WTC11 (cell line): ENCODE results near the gene KCNK17. TPM values are rescaled to one million over a fixed set of nuclear protein-coding genes. Genes with fewer than 3 reads are reported as not detected.

Source experiments
- ATAC-seq: fragments of 200-7000 bp; cut with Tn5 transposase; 2 replicates; pipeline ENCODE4 v1.10.0; 2021; ENCODE audit warnings: mild to moderate bottlenecking, moderate library complexity
- CTCF ChIA-PET: fragments of 300-600 bp; sonication (Branson Sonifier 250); formaldehyde crosslinking; loops from one replicate; lab custom pipeline; 2021; ENCODE audit warnings: antibody characterized with exemption; lab: Charles Lee
- POLR2A ChIA-PET: fragments of 350-600 bp; sonication (Branson Sonifier 250); formaldehyde crosslinking; loops from one replicate; lab custom pipeline; 2021; ENCODE audit warnings: antibody characterized with exemption; lab: Charles Lee
- DNase-seq: peaks from one replicate; pipeline ENCODE4 v3.0.0; 2021; ENCODE audit warnings: low spot score
- H3K27ac Mint-ChIP-seq: 2 replicates; pipeline ENCODE4 v1.8.0; 2021; ENCODE audit warnings: mixed read lengths
- H3K27me3 Mint-ChIP-seq: 2 replicates; pipeline ENCODE4 v1.8.0; 2021; ENCODE audit warnings: low read depth, mild to moderate bottlenecking, moderate library complexity, mixed read lengths
- H3K36me3 Mint-ChIP-seq: 2 replicates; pipeline ENCODE4 v1.8.0; 2021; ENCODE audit warnings: mixed read lengths
- H3K4me1 Mint-ChIP-seq: 2 replicates; pipeline ENCODE4 v1.8.0; 2022; ENCODE audit warnings: mixed read lengths
- H3K4me3 Mint-ChIP-seq: 2 replicates; pipeline ENCODE4 v1.8.0; 2021; ENCODE audit warnings: mild to moderate bottlenecking, moderate library complexity, mixed read lengths
- H3K9me3 Mint-ChIP-seq: 2 replicates; pipeline ENCODE4 v1.8.0; 2021; ENCODE audit warnings: mixed read lengths
- ATF1 ChIP-seq: sonication (generic); formaldehyde crosslinking; IDR thresholded peaks from 2 replicates; pipeline ENCODE4 v1.8.1; 2023; ENCODE audit warnings: mild to moderate bottlenecking, moderate library complexity, missing genetic modification reagents
- E2F1 ChIP-seq: sonication (generic); formaldehyde crosslinking; IDR thresholded peaks from 2 replicates; pipeline ENCODE4 v1.8.0; 2022; ENCODE audit warnings: mild to moderate bottlenecking, missing genetic modification reagents
- E2F4 ChIP-seq: sonication (generic); formaldehyde crosslinking; IDR thresholded peaks from 2 replicates; pipeline ENCODE4 v1.8.1; 2022; ENCODE audit warnings: low read depth, mild to moderate bottlenecking, moderate library complexity, missing genetic modification reagents, borderline replicate concordance
- ETV6 ChIP-seq: sonication (generic); formaldehyde crosslinking; IDR thresholded peaks from 2 replicates; pipeline ENCODE4 v1.8.1; 2022; ENCODE audit warnings: mild to moderate bottlenecking, missing genetic modification reagents
- FOXJ3 ChIP-seq: sonication (generic); formaldehyde crosslinking; IDR thresholded peaks from 2 replicates; pipeline ENCODE4 v1.9.0; 2021; ENCODE audit warnings: missing genetic modification reagents, mild to moderate bottlenecking, borderline replicate concordance
- OVOL2 ChIP-seq: fragments of 250-450 bp; sonication (Bioruptor Pico); IDR thresholded peaks from 2 replicates; pipeline ENCODE4 v1.9.0; 2021; ENCODE audit warnings: mild to moderate bottlenecking, borderline replicate concordance
- PREB ChIP-seq: sonication (generic); formaldehyde crosslinking; IDR thresholded peaks from 2 replicates; pipeline ENCODE4 v1.8.1; 2022; ENCODE audit warnings: mild to moderate bottlenecking, missing genetic modification reagents, moderate library complexity, borderline replicate concordance
- TEAD1 ChIP-seq: sonication (generic); formaldehyde crosslinking; IDR thresholded peaks from 2 replicates; pipeline ENCODE4 v1.8.0; 2022; ENCODE audit warnings: mild to moderate bottlenecking, missing genetic modification reagents
- TP53 ChIP-seq: sonication (generic); formaldehyde crosslinking; IDR thresholded peaks from 2 replicates; pipeline ENCODE4 v1.8.1; 2023; ENCODE audit warnings: mild to moderate bottlenecking, missing genetic modification reagents
- ZNF138 ChIP-seq: sonication (generic); formaldehyde crosslinking; conservative IDR thresholded peaks from 2 replicates; pipeline ENCODE4 v1.8.1; 2022; ENCODE audit warnings: mild to moderate bottlenecking, moderate library complexity, missing genetic modification reagents
- ZNF281 ChIP-seq: sonication (generic); formaldehyde crosslinking; IDR thresholded peaks from 2 replicates; pipeline ENCODE4 v1.8.0; 2023; ENCODE audit warnings: mild to moderate bottlenecking, missing genetic modification reagents
- ZNF396 ChIP-seq: fragments of 250-450 bp; sonication (Bioruptor Pico); IDR thresholded peaks from 2 replicates; pipeline ENCODE4 v1.8.0; 2021; ENCODE audit warnings: mild to moderate bottlenecking, moderate library complexity, borderline replicate concordance
- total RNA-seq: library from RNA; stranded (reverse); gene quantifications from 3 replicates; pipeline ENCODE4 v1.2.3, GENCODE V29; 2021
- TF ChIP-seq, protein P1 (sequence below): sonication (generic); formaldehyde crosslinking; IDR thresholded peaks from 2 replicates; pipeline ENCODE4 v1.8.0; 2022; ENCODE audit warnings: mild to moderate bottlenecking, missing genetic modification reagents
- TF ChIP-seq, protein P2 (sequence below): sonication (generic); formaldehyde crosslinking; IDR thresholded peaks from 2 replicates; pipeline ENCODE4 v1.8.1; 2022; ENCODE audit warnings: missing genetic modification reagents, borderline replicate concordance
- TF ChIP-seq, protein P3 (sequence below): sonication (generic); formaldehyde crosslinking; IDR thresholded peaks from 2 replicates; pipeline ENCODE4 v1.8.1; 2023; ENCODE audit warnings: mild to moderate bottlenecking, missing genetic modification reagents, moderate library complexity

Gene KCNK17
- total RNA-seq, 1 experiment from 2014 or later, result 2.1 TPM

GRCh38 chr6:39282774-39283173 is 31.4 kb downstream of the KCNK17 start:
- Mint-ChIP-seq H3K36me3 (no peaks in the 10 kb centered on the region), H3K27ac (no peak overlapping the region), H3K27me3 (peaks cover 5% of the 10 kb centered on the region), H3K4me3 (no peak overlapping the region), H3K4me1 (0 out of 2 replicates have a peak, but pooled peaks cover 5% of the 10 kb centered on the region), H3K9me3 (peaks cover 4% of the 10 kb centered on the region)
- TF ChIP-seq ETV6 (CRISPR knock-in tag), result no peak
- TF ChIP-seq E2F1 (CRISPR knock-in tag), result no peak
- ATAC-seq, result no peak
- DNase-seq, result no peak
- POLR2A ChIA-PET, result interaction anchor here (0.6 kb wide), 1 partner anchor 30 kb away, joined by 4 read pairs; no protein-coding TSS in a partner anchor
- CTCF ChIA-PET, result interaction anchor here (1.8 to 3.0 kb wide), 2 partner anchors 19 to 92 kb away, joined by 6 to 25 read pairs; no protein-coding TSS in a partner anchor

DNA sequence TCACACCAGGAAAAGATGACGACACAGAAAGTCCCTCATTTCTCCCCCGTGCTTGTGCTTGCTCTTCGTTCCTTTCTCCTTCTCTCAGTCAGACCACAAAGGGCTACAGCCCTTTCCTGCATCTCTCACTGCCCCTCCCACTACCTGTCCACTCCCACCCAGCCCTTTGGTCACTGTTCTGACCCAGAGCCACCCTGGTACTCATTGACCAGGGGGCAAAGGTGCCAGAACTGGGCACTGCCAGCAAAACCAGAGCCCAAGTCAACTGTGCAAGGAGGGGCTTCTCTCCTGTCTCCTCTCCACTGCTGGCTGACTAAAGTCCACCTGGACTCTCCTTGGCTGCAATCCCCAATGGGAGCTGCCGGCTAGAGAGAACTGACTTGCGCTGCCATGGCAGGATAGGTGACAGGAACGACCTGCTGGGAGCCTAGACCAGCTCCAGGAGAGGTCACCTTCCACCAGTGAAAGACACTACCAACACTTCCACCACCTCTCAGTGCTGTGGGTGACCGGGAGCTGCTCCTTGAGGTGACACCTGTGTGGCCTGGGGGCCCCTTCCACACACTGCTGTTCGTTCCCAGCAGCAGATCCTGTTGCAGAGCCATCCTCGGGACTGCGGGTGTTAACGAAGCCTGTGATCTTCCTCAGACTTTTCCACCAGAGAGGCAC is 32.8 kb downstream of the KCNK17 start:
- H3K9me3 Mint-ChIP-seq, result 0 out of 2 replicates have a peak, but pooled peaks cover 3% of the 10 kb centered on the region
- H3K27ac Mint-ChIP-seq, result no peak overlapping the region
- ChIA-PET CTCF (interaction anchor here (3.0 kb wide), 1 partner anchor 21 kb away, joined by 25 read pairs; no protein-coding TSS in a partner anchor), POLR2A (no interaction called here)
- DNase-seq, result no peak
- H3K27me3 Mint-ChIP-seq, result peaks cover 5% of the 10 kb centered on the region
- H3K4me1 Mint-ChIP-seq, result peaks cover 7% of the 10 kb centered on the region; the same call in 1 of the 2 replicates
- H3K36me3 Mint-ChIP-seq, result no peaks in the 10 kb centered on the region
- TF ChIP-seq OVOL2 (CRISPR knock-in tag) (no peak), TEAD1 (CRISPR knock-in tag) (no peak), ZNF281 (CRISPR knock-in tag) (no peak), ZNF138 (no peak)
- TF ChIP-seq, protein P1, sequence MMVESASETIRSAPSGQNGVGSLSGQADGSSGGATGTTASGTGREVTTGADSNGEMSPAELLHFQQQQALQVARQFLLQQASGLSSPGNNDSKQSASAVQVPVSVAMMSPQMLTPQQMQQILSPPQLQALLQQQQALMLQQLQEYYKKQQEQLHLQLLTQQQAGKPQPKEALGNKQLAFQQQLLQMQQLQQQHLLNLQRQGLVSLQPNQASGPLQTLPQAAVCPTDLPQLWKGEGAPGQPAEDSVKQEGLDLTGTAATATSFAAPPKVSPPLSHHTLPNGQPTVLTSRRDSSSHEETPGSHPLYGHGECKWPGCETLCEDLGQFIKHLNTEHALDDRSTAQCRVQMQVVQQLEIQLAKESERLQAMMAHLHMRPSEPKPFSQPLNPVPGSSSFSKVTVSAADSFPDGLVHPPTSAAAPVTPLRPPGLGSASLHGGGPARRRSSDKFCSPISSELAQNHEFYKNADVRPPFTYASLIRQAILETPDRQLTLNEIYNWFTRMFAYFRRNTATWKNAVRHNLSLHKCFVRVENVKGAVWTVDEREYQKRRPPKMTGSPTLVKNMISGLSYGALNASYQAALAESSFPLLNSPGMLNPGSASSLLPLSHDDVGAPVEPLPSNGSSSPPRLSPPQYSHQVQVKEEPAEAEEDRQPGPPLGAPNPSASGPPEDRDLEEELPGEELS (CRISPR knock-in tag), result no peak
- no peak for ATAC-seq
- H3K4me3 Mint-ChIP-seq, result no peak overlapping the region

DNA sequence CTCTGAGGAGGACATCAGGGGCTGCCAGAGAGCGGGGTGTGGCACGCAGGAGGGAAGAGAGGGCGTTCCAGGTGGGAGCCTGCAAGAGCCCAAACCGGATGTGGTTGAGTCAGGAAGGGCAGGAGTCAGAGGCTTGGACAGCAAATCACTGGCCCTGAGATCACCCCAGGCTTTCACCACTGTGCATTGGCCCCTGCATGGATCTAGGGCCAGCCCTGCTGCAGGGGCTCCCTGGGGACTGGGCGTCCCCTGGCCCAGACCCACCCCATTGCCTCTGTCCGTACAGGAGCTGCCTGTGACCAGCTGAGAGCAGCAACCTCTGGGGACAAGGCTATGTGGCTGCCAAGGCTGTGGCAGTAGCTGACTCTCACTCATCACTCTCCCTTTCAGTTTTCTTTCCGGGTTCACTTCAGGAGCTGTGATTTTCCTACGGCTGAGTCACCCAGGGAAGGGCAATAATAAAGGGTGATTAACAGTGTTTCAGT is 33.9 kb downstream of the KCNK17 start:
- ChIA-PET POLR2A (no interaction called here), CTCF (interaction anchor here (0.9 kb wide), 1 partner anchor 12 kb away, joined by 3 read pairs; no protein-coding TSS in a partner anchor)
- no peak overlapping the region for H3K4me3 Mint-ChIP-seq
- H3K36me3 Mint-ChIP-seq, result no peaks in the 10 kb centered on the region
- H3K4me1 Mint-ChIP-seq, result peaks cover 10% of the 10 kb centered on the region; the same call in 1 of the 2 replicates
- 0 out of 2 replicates have a peak, but pooled peaks cover 3% of the 10 kb centered on the region for H3K9me3 Mint-ChIP-seq
- peaks cover 5% of the 10 kb centered on the region for H3K27me3 Mint-ChIP-seq
- no peak overlapping the region for H3K27ac Mint-ChIP-seq
- ATAC-seq, result peak; percentile 51; the same call in 1 of the 2 replicates
- DNase-seq, result no peak
- TF ChIP-seq E2F4 (CRISPR knock-in tag), result no peak
- no peak for TF ChIP-seq PREB
- TF ChIP-seq, protein P2, sequence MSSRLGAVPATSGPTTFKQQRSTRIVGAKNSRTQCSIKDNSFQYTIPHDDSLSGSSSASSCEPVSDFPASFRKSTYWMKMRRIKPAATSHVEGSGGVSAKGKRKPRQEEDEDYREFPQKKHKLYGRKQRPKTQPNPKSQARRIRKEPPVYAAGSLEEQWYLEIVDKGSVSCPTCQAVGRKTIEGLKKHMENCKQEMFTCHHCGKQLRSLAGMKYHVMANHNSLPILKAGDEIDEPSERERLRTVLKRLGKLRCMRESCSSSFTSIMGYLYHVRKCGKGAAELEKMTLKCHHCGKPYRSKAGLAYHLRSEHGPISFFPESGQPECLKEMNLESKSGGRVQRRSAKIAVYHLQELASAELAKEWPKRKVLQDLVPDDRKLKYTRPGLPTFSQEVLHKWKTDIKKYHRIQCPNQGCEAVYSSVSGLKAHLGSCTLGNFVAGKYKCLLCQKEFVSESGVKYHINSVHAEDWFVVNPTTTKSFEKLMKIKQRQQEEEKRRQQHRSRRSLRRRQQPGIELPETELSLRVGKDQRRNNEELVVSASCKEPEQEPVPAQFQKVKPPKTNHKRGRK (CRISPR knock-in tag), result no peak
- no peak for TF ChIP-seq ZNF396 (CRISPR knock-in tag)
- TF ChIP-seq, protein P1 (CRISPR knock-in tag), result no peak
- no peak for TF ChIP-seq ATF1
- TF ChIP-seq TP53, result no peak
- TF ChIP-seq FOXJ3 (CRISPR knock-in tag), result no peak
- TF ChIP-seq, protein P3, sequence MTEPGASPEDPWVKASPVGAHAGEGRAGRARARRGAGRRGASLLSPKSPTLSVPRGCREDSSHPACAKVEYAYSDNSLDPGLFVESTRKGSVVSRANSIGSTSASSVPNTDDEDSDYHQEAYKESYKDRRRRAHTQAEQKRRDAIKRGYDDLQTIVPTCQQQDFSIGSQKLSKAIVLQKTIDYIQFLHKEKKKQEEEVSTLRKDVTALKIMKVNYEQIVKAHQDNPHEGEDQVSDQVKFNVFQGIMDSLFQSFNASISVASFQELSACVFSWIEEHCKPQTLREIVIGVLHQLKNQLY, result no peak
